K562 (cell line): ENCODE measurements around the gene FAM177B. TPM values are rescaled to one million over a fixed set of nuclear protein-coding genes. Genes with fewer than 3 reads are reported as not detected.
A peak's percentile ranks its signal among the peaks of the same experiment; 100 is the strongest.

ENCODE experiments used
- BRD4 ChIP-seq: fragments of 200-600 bp; sonication (generic); IDR thresholded peaks from 2 replicates; pipeline ENCODE4 v1.6.1; 2017; ENCODE audit warnings: inconsistent platforms
- CBFA2T3 ChIP-seq: fragments of 450-650 bp; IDR thresholded peaks from 2 replicates; pipeline ENCODE4 v1.6.1; 2017
- CBFB ChIP-seq: sonication (generic); formaldehyde crosslinking; IDR thresholded peaks from 2 replicates; pipeline ENCODE4 v1.4.0; 2020; ENCODE audit warnings: mild to moderate bottlenecking, missing genetic modification reagents
- CTBP1 ChIP-seq: fragments of 450-650 bp; IDR thresholded peaks from 2 replicates; pipeline ENCODE4 v1.6.1; 2016; ENCODE audit warnings: borderline replicate concordance
- KAT2B ChIP-seq: IDR thresholded peaks from one replicate; pipeline ENCODE4 v1.6.1; 2012; ENCODE audit warnings: low read depth, mild to moderate bottlenecking, control low read depth, inconsistent platforms, low read length, moderate library complexity
- MTA3 ChIP-seq: fragments of 450-650 bp; formaldehyde crosslinking; IDR thresholded peaks from 2 replicates; pipeline ENCODE4 v1.6.1; 2017; ENCODE audit warnings: mild to moderate bottlenecking, borderline replicate concordance
- PBX2 ChIP-seq, 2 experiments: IDR thresholded peaks in 1 of 2; conservative IDR thresholded peaks in 1 of 2; 2 replicates each; pipeline ENCODE4 v1.6.1; 2016; ENCODE audit warnings: low read depth in 2 of 2, mild to moderate bottlenecking in 1 of 2, missing compliant biosample characterization in 1 of 2, missing genetic modification characterization in 1 of 2, moderate library complexity in 1 of 2
- TAL1 ChIP-seq: fragments of 450-650 bp; IDR thresholded peaks from 2 replicates; pipeline ENCODE4 v1.6.1; 2016; ENCODE audit warnings: mild to moderate bottlenecking
- TRIM28 ChIP-seq: fragments of 450-650 bp; IDR thresholded peaks from 2 replicates; pipeline ENCODE4 v1.6.1; 2017
- polyA plus RNA-seq, 8 experiments: library from polyadenylated mRNA; depleted of rRNA in 4 of 8; stranded (reverse) in 5 of 8; unstranded in 3 of 8; fragments of >200 nt; fragmentation: Nextera tagmentation in 2 of 8; fragmentation: Illumina TruSeq in 1 of 8; extraction: Ambion mirVana in 2 of 8; extraction: Trizol in 1 of 8; gene quantifications; 2 replicates each; pipeline versions ENCODE4 v1.2.1 to v1.2.3, GENCODE V29; 2011 to 2014; ENCODE audit warnings: inconsistent platforms in 1 of 8, missing spikeins in 1 of 8
- total RNA-seq, 7 experiments: library from RNA; depleted of rRNA in 6 of 7; stranded (reverse); fragments of >200 nt in 6 of 7; fragmentation: Illumina TruSeq in 2 of 7; extraction: Trizol in 2 of 7; gene quantifications; 2 replicates each; pipeline versions ENCODE4 v1.2.1 to v1.2.3, GENCODE V29; 2011 to 2021; ENCODE audit warnings: low replicate concordance in 1 of 7
- TF ChIP-seq, protein P1 (sequence below): fragments of 450-650 bp; IDR thresholded peaks from 2 replicates; pipeline ENCODE4 v1.6.1; 2016; ENCODE audit warnings: low read depth
- TF ChIP-seq, protein P2 (sequence below), 2 experiments: fragments of 450-650 bp; IDR thresholded peaks; 2 replicates each; pipeline ENCODE4 v1.6.1; 2018; ENCODE audit warnings: mild to moderate bottlenecking in 2 of 2, low read depth in 1 of 2; ENCODE audit not compliant: partially characterized antibody in 2 of 2

FAM177B gene
- total and polyA plus RNA-seq, 9 of the 15 experiments (the other 6 are each of a cell fraction or from before 2014, with no cell fraction given): not detected

DNA sequence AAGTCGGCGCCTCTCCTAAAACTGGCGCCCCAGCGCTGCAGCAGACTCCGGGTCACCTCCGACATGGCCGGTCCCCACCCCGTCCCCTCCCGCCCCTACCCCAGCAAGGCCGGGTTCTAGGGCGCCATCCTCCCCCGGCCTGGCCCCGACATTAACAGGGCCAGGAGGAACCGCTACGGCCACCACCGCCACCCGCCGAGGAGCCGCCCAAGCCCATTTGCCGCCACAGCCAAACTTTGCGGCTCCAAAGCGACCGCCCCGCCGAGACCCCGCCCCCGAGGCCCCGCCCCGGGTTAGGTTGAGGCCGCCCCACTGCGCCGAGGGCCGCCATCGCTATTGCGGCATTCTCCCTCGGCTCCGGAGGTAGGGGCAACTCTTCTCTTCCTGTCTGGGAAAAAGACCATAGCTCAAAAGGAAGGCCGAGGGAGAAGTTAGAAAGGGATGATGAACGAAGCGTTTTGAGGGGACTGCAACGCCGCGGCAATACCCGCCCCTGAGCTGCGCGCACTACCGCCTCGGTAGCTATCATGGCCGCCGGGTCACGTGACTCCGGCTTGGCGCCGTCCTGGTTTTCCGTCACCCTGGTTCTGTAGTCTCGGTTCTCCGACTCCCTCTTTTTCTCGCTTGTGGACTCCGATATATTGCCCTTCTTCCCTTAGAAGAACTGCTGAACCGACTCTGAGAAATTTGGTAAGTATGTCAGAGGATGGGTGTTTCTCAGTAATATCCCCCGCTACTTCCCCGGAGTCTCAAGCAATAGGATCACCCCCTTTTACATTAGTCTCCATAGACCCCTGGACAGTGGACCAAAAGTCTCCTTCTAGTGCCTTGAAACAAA, 24.5 kb upstream of the FAM177B start, which contains the start of the genes AIDA and BROX (continued):
- 0 out of 2 replicates have a peak, but pooled peaks have one; percentile 64 for TF ChIP-seq CBFB (CRISPR knock-in tag)
- no peak for TF ChIP-seq TRIM28
- no peak; the same call in 1 of the 2 replicates for TF ChIP-seq CTBP1
- TF ChIP-seq MTA3: no peak
- TF ChIP-seq CBFA2T3: no peak
- no peak for TF ChIP-seq PBX2 (CRISPR knock-in tag; IDR thresholded peaks at IDR 0.05; ENCODE audit: low read depth)
- TF ChIP-seq PBX2 (tag; conservative IDR thresholded peaks at IDR 0.05; ENCODE audit: low read depth): no peak
- peak; percentile 76 for TF ChIP-seq BRD4
- TF ChIP-seq TAL1: no peak
- TF ChIP-seq KAT2B: no peak
- TF ChIP-seq, protein P1, sequence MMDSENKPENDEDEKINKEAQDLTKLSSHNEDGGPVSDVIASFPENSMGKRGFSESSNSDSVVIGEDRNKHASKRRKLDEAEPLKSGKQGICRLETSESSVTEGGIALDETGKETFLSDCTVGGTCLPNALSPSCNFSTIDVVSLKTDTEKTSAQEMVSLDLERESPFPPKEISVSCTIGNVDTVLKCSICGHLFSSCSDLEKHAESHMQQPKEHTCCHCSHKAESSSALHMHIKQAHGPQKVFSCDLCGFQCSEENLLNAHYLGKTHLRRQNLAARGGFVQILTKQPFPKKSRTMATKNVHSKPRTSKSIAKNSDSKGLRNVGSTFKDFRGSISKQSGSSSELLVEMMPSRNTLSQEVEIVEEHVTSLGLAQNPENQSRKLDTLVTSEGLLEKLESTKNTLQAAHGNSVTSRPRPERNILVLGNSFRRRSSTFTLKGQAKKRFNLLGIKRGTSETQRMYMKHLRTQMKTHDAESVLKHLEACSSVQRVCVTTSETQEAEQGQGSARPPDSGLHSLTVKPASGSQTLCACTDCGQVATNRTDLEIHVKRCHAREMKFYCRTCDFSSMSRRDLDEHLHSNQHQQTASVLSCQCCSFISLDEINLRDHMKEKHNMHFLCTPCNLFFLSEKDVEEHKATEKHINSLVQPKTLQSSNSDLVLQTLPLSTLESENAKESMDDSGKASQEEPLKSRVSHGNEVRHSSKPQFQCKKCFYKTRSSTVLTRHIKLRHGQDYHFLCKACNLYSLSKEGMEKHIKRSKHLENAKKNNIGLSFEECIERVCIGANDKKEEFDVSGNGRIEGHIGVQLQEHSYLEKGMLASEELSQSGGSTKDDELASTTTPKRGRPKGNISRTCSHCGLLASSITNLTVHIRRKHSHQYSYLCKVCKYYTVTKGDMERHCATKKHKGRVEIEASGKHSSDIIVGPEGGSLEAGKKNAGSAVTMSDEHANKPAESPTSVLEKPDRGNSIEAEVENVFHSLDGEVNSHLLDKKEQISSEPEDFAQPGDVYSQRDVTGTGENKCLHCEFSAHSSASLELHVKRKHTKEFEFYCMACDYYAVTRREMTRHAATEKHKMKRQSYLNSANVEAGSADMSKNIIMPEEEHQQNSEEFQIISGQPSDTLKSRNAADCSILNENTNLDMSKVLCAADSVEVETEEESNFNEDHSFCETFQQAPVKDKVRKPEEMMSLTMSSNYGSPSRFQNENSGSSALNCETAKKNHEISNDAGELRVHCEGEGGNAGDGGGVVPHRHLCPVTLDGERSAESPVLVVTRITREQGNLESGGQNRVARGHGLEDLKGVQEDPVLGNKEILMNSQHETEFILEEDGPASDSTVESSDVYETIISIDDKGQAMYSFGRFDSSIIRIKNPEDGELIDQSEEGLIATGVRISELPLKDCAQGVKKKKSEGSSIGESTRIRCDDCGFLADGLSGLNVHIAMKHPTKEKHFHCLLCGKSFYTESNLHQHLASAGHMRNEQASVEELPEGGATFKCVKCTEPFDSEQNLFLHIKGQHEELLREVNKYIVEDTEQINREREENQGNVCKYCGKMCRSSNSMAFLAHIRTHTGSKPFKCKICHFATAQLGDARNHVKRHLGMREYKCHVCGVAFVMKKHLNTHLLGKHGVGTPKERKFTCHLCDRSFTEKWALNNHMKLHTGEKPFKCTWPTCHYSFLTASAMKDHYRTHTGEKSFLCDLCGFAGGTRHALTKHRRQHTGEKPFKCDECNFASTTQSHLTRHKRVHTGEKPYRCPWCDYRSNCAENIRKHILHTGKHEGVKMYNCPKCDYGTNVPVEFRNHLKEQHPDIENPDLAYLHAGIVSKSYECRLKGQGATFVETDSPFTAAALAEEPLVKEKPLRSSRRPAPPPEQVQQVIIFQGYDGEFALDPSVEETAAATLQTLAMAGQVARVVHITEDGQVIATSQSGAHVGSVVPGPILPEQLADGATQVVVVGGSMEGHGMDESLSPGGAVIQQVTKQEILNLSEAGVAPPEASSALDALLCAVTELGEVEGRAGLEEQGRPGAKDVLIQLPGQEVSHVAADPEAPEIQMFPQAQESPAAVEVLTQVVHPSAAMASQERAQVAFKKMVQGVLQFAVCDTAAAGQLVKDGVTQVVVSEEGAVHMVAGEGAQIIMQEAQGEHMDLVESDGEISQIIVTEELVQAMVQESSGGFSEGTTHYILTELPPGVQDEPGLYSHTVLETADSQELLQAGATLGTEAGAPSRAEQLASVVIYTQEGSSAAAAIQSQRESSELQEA: no peak
- TF ChIP-seq, protein P2, sequence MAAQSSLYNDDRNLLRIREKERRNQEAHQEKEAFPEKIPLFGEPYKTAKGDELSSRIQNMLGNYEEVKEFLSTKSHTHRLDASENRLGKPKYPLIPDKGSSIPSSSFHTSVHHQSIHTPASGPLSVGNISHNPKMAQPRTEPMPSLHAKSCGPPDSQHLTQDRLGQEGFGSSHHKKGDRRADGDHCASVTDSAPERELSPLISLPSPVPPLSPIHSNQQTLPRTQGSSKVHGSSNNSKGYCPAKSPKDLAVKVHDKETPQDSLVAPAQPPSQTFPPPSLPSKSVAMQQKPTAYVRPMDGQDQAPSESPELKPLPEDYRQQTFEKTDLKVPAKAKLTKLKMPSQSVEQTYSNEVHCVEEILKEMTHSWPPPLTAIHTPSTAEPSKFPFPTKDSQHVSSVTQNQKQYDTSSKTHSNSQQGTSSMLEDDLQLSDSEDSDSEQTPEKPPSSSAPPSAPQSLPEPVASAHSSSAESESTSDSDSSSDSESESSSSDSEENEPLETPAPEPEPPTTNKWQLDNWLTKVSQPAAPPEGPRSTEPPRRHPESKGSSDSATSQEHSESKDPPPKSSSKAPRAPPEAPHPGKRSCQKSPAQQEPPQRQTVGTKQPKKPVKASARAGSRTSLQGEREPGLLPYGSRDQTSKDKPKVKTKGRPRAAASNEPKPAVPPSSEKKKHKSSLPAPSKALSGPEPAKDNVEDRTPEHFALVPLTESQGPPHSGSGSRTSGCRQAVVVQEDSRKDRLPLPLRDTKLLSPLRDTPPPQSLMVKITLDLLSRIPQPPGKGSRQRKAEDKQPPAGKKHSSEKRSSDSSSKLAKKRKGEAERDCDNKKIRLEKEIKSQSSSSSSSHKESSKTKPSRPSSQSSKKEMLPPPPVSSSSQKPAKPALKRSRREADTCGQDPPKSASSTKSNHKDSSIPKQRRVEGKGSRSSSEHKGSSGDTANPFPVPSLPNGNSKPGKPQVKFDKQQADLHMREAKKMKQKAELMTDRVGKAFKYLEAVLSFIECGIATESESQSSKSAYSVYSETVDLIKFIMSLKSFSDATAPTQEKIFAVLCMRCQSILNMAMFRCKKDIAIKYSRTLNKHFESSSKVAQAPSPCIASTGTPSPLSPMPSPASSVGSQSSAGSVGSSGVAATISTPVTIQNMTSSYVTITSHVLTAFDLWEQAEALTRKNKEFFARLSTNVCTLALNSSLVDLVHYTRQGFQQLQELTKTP (IDR thresholded peaks at IDR 0.05; ENCODE audit: low read depth in 1 of 2, partially characterized antibody in 2 of 2): peak; percentile 54 to 83
